HG03432 (cell line): Measurements from ENCODE around the gene ALDH3B2.
"Not testable (repeated sequence)": the region's sequence is repeated elsewhere in the genome, so short reads cannot be mapped to it uniquely, and the experiment has no call there.

Experiments used
- ATAC-seq: cut with Tn5 transposase; IDR thresholded peaks from one replicate; pipeline ENCODE4 v1.9.1; 2021; ENCODE audit warnings: mild to moderate bottlenecking, moderate library complexity; ENCODE audit not compliant: unreplicated experiment

Gene ALDH3B2

GRCh38 chr11:67644472-67645418 is 29.7 kb downstream of the ALDH3B2 start:
- ATAC-seq: no peak

- ATAC-seq: no peak
Measured at GRCh38 chr11:67644042-67644441, 30.4 kb downstream of the ALDH3B2 start.

GRCh38 chr11:67642173-67643120 is 32.0 kb downstream of the ALDH3B2 start:
- ATAC-seq: no peak

GRCh38 chr11:67641338-67642172 is 32.9 kb downstream of the ALDH3B2 start:
- no peak for ATAC-seq

- no peak for ATAC-seq
Measured at GRCh38 chr11:67640758-67641337, 33.6 kb downstream of the ALDH3B2 start.

- ATAC-seq: no peak
Measured at GRCh38 chr11:67640021-67640757, 34.2 kb downstream of the ALDH3B2 start.

- ATAC-seq: no peak
Measured at GRCh38 chr11:67639438-67639859, 35.0 kb downstream of the ALDH3B2 start, which contains the start of gene TBX10. Gene TBX10, minus strand, starts transcription at chr11:67639763. Its CDS starts 291 bp downstream, at chr11:67639472.

- ATAC-seq: no peak
Measured at GRCh38 chr11:67638535-67639437, 35.6 kb downstream of the ALDH3B2 start.

- ATAC-seq: not testable (repeated sequence)
Measured at GRCh38 chr11:67637441-67637840, 37.0 kb downstream of the ALDH3B2 start.

GRCh38 chr11:67636962-67637361 is 37.5 kb downstream of the ALDH3B2 start:
- no peak for ATAC-seq

GRCh38 chr11:67635231-67635521 is 39.2 kb downstream of the ALDH3B2 start:
- no peak for ATAC-seq

GRCh38 chr11:67634366-67635230 is 39.8 kb downstream of the ALDH3B2 start:
- no peak for ATAC-seq

- no peak for ATAC-seq
Measured at GRCh38 chr11:67633758-67634365, 40.6 kb downstream of the ALDH3B2 start.

- ATAC-seq: no peak
Measured at GRCh38 chr11:67632982-67633755, 41.3 kb downstream of the ALDH3B2 start.

- ATAC-seq: no peak
Measured at GRCh38 chr11:67632175-67632981, 42.0 kb downstream of the ALDH3B2 start.

GRCh38 chr11:67631853-67632174 is 42.6 kb downstream of the ALDH3B2 start:
- no peak for ATAC-seq
